ENCODE results near the gene TOR3A. TPM values are rescaled to one million over a fixed set of nuclear protein-coding genes. Genes with fewer than 3 reads are reported as not detected.

Gene TOR3A
- total and polyA plus RNA-seq, 2 donors (not counting 3 experiments of a cell fraction or from before 2014, with no cell fraction given) = 14.9 to 16.7 TPM

- Histone ChIP-seq H3K36me3 (ENCODE audit: control insufficient read depth in 2 of 2, extremely low read depth in 1 of 2, insufficient read depth in 2 of 2, low read length in 2 of 2) (no peaks in the 10 kb centered on the region), H3K27ac (ENCODE audit: insufficient read depth, low read depth, low read length) (no peak overlapping the region), H3K4me1 (ENCODE audit: control insufficient read depth, extremely low read depth, insufficient read depth, low read length) (no peaks in the 10 kb centered on the region), H3K9me3 (replicated peaks; ENCODE audit: control insufficient read depth, insufficient read depth, low read length) (no peaks in the 10 kb centered on the region), H3K4me2 (ENCODE audit: insufficient read depth, low read length) (no peak overlapping the region), H3K9me1 (replicated peaks; ENCODE audit: control insufficient read depth, extremely low read depth, insufficient read depth, low read length) (no peaks in the 10 kb centered on the region), H3K27me3 (ENCODE audit: control insufficient read depth in 2 of 2, insufficient read depth in 2 of 2, low read length in 2 of 2) (no peaks in the 10 kb centered on the region), H3K9ac (replicated peaks; ENCODE audit: extremely low read depth, insufficient read depth, low read length) (no peak overlapping the region), H3K79me2 (ENCODE audit: control insufficient read depth, insufficient read depth, low read length) (no peaks in the 10 kb centered on the region), H4K20me1 (replicated peaks; ENCODE audit: control insufficient read depth, extremely low read depth, insufficient read depth, low read length) (no peaks in the 10 kb centered on the region), H3K4me3 (replicated peaks in 1 of 3; ENCODE audit: insufficient read depth in 1 of 3, low read depth in 1 of 3, low read length in 3 of 3) (no peak overlapping the region), H2AFZ (ENCODE audit: low read depth, low read length) (no peak overlapping the region)
- no TSS peak for BruUV-seq (replicated peaks)
- intact Hi-C loops (cut with micrococcal nuclease) = no loop called here
- POLR2A ChIA-PET = no interaction called here
- DNase-seq (ENCODE audit: low read depth, low spot score) (no peak), FAIRE-seq (no peak)
- dilution Hi-C loops (cut with MboI; ENCODE audit: extremely low pct_ligation_motif_present, low sequenced_read_pairs) = no loop called here
- TF ChIP-seq CTCF (IDR thresholded peaks at IDR 0.05; ENCODE audit: extremely low read depth in 1 of 2, insufficient read depth in 1 of 2, low read depth in 1 of 2, low read length in 2 of 2) (no peak), FOS (IDR thresholded peaks at IDR 0.05; ENCODE audit: borderline replicate concordance, insufficient read depth, low read length) (no peak), POLR2A (IDR thresholded peaks at IDR 0.05; ENCODE audit: low read depth, low read length) (no peak), GATA2 (IDR thresholded peaks at IDR 0.05; ENCODE audit: insufficient read depth, insufficient read length, low read depth, low read length) (no peak), POLR2AphosphoS5 (IDR thresholded peaks at IDR 0.05; ENCODE audit: insufficient read depth, low read depth, low read length) (no peak), JUN (IDR thresholded peaks at IDR 0.05; ENCODE audit: borderline replicate concordance, insufficient read depth, insufficient read length, low read depth) (no peak), EZH2 (IDR thresholded peaks at IDR 0.05; ENCODE audit: borderline replicate concordance, low read depth, low read length, severe bottlenecking) (no peak), MYC (IDR thresholded peaks at IDR 0.05; ENCODE audit: low read depth, low read length) (no peak), MAX (IDR thresholded peaks at IDR 0.05; ENCODE audit: insufficient read depth, insufficient read length) (no peak)
- CTCF ChIA-PET = no interaction called here
These were observed 33.3 kb upstream of the TOR3A start for GRCh38 chr1:179048339-179049124.
